Right lobe of liver (tissue), 4 donors: Measurements from ENCODE around the gene HNRNPD.

Experiments
- CTCF ChIP-seq, 4 donors: fragments of 200-600 bp in 3 of 4; fragments of 450-650 bp in 1 of 4; IDR thresholded peaks; one replicate each; pipeline versions ENCODE4 v1.5.1 to v1.8.0; 2016 to 2022; ENCODE audit warnings: antibody characterized with exemption in 4 of 4, mild to moderate bottlenecking in 2 of 4
- POLR2A ChIP-seq: fragments of 450-650 bp; IDR thresholded peaks from one replicate; pipeline ENCODE4 v1.6.1; 2017; ENCODE audit warnings: antibody characterized with exemption, mild to moderate bottlenecking
- donor health status: DM: no; HTN: no; CAD: no.
- donor health status: DM: no; HTN: no; CAD: no.
- donor health status: DM: no; HTN: yes; CAD: no.

DNA sequence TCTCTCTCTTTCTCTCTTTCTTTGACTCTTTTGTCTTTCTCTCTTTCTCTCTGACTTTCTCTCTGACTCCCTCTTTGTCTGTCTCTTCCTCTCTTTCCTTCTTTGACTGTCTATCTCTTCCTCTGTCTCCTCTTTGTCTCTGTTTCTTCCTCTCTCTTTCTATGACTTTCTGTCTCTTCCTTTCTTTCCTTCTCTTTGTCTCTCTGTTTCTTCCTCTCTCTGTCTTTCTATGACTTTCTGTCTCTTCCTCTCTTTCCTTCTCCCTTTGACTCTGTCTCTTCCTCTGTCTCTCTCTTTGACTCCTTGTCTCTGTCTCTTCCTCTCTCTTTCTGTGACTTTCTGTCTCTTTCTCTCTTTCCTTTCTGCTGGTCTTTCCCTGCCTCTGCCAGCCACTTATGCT lies 38.7 kb downstream of the HNRNPD start:
- no peak for TF ChIP-seq CTCF (IDR thresholded peaks at IDR 0.05)
- no peak for TF ChIP-seq POLR2A
